ENCODE results near the gene MYO16.

- TF ChIP-seq CTCF (conservative IDR thresholded peaks at IDR 0.05; ENCODE audit: low read depth, low read length) (no peak), MXI1 (IDR thresholded peaks at IDR 0.05; ENCODE audit: borderline replicate concordance, low read depth, low read length) (no peak), POLR2A (IDR thresholded peaks at IDR 0.05; ENCODE audit: low read depth, low read length) (no peak), ELK1 (IDR thresholded peaks at IDR 0.05; ENCODE audit: borderline replicate concordance, low read depth, low read length) (no peak), RCOR1 (IDR thresholded peaks at IDR 0.05; ENCODE audit: insufficient replicate concordance, low read length) (no peak)
Observed at GRCh38 chr13:108911807-108912206, 282.4 kb downstream of the MYO16 start.
